Femur (tissue), 1 donor: ENCODE data around the gene DDOST.

Experiments used
- DNase-seq: peaks from one replicate; pipeline ENCODE4 v3.0.0-alpha.2; 2017

DDOST gene

GRCh38 chr1:20658166-20658915 lies 2.8 kb downstream of the DDOST start:
- DNase-seq = no peak

GRCh38 chr1:20657024-20657423 lies 4.1 kb downstream of the DDOST start:
- DNase-seq = no peak

DNA sequence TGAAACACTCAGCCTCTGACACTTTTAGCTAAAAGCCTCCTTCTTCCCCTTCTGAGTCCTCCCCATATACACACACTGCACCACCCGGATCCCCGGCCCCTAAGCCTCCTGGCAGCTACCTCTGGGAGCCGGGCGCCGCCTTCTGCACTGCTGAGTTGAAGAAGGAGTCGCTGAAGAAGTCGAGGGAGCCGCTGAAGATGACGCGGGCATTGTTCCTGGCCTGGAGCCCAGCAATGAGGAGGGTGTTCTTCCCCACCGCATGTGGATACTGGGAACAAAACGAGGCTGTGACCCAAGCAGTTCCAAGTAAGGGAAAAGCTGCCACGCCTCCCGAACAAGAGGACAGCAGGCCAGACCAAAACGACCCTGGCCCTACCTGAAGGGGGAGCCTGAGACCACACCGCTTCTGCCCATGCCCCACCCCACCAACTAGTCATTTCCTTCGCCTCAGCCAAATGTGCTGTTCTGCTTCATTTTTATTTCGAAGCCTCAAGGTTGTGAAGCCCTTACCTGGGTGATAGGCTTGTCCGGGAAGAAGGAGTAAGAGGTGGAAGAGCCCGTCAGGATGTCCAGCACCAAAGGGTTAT lies 7.0 kb downstream of the DDOST start:
- no peak for DNase-seq

DNA sequence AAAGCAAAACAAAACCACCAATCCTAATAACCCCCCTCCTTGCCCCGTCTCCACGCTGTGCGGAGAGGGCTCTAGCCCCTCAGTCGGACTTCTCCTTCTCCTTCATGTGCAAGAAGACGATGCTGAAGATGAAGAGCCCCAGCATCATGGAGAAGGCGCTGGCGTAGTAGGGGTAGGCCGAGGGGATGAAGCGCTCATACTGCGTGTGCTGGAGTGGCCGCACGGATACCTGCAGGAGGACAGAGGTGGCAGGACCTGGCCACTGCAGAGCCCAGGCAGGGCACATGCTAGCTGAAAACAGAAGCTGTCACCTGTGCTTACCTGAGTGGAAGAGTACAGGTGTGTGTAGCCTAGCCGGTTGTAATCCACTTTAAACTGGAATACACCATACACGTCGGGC lies 8.9 kb downstream of the DDOST start:
- no peak for DNase-seq

- no peak for DNase-seq
Measured at GRCh38 chr1:20648946-20649345, 12.2 kb downstream of the DDOST start.

- no peak for DNase-seq
Measured at GRCh38 chr1:20648438-20648837, 12.7 kb downstream of the DDOST start.

DNA sequence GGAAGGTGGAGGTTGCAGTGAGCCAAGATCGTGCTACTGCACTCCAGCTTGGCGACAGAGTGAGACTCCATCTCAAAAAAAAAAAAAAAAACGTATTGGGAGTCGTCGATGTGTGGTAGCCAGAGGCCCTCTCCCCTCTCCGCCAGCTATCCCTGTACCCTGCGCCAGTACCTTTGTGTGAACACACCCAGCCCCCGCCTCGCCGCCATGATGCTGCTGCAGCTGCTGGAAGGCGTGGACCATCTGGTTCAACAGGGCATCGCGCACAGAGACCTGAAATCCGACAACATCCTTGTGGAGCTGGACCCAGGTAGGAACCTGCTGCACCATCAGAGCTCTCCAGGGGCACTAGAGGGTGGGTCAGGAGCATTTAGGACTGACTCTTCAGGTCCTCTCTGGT lies 15.8 kb downstream of the DDOST start:
- no peak for DNase-seq

GRCh38 chr1:20644416-20644815 lies 16.8 kb downstream of the DDOST start:
- DNase-seq = no peak

DNA sequence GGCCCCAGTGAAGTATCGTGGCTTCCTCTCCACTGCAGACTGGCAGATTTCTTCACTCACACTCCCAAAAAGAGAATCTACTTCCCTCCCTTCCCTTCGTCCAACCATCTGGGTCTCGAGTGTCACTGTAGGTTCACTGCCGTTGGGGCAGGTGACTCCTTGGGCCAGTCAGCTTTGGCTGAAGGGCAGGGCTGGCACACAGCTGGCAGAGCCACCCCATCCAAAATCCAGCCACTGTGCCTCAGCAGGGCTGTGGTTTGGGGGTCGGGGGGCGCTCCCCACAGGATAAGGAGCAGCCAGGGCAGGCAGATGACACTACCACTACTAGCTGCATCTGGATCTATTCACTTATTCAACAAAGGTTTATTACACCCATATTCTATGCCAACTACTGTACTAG lies 18.1 kb downstream of the DDOST start:
- DNase-seq = no peak

- no peak for DNase-seq
Measured at GRCh38 chr1:20641975-20642374, 19.2 kb downstream of the DDOST start.

- peak; percentile 62 for DNase-seq
Measured at GRCh38 chr1:20640183-20640597, 21.0 kb downstream of the DDOST start.

DNA sequence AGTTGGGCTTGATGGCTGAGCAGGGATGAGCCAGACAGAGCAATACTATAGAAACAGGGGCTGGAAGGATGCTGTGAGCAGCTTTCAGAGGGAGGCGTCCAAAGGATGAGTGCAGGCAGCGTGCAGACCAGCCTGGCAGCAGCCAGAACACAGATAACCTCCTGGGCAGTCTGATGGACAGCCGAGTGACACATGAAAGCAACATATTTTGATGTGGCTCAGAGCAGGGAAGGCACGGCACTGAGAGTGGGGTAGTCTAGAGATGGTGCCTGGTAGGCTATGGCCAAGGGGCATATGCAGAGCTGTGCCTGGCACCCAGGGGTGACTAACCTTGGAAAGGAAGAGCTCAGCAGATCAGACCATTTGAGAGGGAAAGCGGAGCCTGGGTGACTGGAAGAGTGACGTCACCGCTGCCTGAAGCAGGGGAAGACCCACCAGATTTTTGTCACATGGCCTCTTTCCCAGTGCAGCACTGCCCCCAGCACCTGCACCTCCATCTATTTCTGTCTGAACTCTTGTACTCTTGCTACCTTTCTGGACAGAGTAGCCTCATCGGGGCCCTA lies 24.3 kb downstream of the DDOST start:
- DNase-seq = no peak

GRCh38 chr1:20634594-20635084 lies 26.5 kb downstream of the DDOST start:
- peak; percentile 55 for DNase-seq

DNA sequence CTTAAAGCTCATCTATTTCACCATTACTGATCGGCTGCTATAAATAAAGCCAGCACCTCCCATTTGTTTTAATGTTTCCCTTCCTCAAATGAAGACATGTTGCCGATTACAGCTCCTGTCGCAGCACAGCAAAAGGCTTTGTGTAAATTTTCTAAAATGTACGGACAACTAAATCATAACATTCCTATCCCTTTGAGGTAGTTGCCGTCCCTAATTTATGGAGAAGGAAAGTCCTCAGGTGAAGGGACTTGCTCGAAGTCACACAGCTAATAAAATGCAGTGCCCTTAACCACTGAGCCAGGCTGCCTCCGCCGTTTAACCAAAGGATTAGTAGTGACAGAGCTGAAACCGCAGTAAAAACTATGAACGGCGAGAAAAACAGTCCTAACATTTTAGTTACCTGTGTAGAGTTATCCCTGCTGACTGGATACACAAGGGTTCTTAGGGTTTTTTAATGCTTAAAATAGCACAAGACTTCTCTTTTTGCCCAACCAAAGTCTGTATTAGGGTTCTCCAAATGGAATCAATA lies 27.0 kb downstream of the DDOST start:
- DNase-seq = no peak

GRCh38 chr1:20633190-20634064 lies 27.7 kb downstream of the DDOST start, which contains the start of gene PINK1:
TSS of gene PINK1 (plus strand) at chr1:20633458. CDS start at chr1:20633549, 91 bp downstream.
- peak; percentile 89 for DNase-seq

- no peak for DNase-seq
Measured at GRCh38 chr1:20632386-20632785, 28.8 kb downstream of the DDOST start.

DNA sequence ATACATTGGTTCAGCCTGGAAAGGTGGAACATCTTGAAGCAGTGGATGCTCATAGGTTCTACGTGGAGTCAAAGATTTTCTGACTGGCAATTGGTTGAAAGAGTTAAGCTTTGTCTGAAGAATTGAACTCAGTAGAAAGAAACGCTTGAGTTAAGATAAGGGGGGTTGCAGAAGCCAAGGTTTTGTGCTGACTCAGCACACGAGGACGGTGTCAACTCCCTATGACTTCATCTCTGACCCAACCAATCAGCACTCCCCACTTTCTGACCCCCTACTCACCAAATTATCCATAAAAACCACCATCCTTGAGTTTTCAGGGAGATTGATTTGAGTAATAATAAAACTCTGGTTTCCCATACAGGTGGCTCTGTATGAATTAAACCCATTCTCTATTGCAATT lies 30.4 kb downstream of the DDOST start:
- no peak for DNase-seq

- DNase-seq = no peak
Measured at GRCh38 chr1:20626524-20626923, 34.6 kb downstream of the DDOST start.

GRCh38 chr1:20626098-20626427 lies 35.1 kb downstream of the DDOST start:
- no peak for DNase-seq

DNA sequence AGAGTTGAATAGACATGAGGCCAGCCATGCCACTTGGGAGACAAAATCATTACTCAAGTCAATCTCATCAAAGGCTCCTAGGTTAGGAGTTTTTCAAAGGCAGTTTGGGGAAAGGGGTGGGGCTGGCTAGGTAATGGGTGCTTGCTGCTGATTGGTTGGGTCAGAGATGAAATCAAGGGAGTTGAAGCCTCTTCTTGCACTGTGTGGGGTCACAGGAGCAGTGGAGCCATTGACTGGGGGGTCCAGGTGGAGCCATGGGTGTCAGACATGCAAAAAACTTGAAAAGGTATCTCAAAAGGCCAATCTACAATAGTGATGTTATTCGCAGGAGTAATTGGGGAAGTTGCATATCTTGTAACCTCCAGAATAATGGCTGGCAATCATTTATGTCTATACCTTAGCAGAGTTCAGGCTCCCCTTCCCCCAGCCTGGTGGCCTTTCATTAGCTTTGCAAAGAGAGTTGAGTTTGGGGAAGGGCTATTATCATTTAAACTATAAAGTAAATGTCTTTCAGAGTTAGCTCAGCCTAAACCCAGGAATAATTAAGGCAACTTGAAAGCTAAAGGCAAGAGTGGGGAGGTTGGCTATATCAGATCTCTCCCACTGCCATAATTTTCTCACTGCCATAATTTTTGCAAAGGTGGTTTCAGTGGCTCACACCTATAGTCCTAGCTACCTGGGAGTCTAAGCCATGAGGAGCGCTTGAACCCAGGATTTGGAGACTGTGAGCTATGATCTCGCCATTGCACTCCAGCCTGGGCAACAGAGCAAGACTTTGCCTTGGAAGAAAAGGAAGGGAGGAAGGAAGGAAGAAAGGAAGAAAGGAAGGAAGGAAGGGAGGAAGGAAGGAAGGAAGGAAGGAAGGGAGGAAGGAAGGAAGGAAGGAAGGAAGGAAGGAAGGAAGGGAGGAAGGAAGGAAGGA lies 35.7 kb downstream of the DDOST start:
- DNase-seq = no peak

- no peak for DNase-seq
Measured at GRCh38 chr1:20624709-20625108, 36.5 kb downstream of the DDOST start.

DNA sequence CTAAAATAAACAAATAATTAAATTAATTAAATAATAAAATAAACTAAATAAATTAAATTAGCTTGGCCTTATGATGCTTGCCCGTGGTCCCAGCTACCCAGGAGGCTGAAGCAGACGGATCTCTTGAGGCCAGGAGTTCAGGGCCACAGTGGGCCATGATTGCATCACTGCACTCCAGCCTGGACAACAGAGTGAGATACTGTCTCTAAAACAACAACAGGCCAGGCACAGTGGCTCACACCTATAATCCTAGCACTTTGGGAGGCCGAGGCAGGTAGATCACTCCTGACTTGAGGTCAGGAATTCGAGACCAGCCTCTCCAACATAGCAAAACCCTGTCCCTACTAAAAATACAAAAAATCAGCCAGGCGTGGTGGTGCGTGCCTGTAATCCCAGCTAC lies 40.2 kb downstream of the DDOST start:
- DNase-seq = no peak
